Right renal cortex interstitium (tissue), 3 donors: ENCODE measurements around the gene WDR47. TPM values are rescaled to one million over a fixed set of nuclear protein-coding genes. Genes with fewer than 3 reads are reported as not detected.

Experiments
- DNase-seq, 3 donors: peaks; one replicate each; pipeline ENCODE4 v3.0.0-alpha.2; 2013; ENCODE audit warnings: low read depth in 3 of 3, low spot score in 2 of 3
- polyA plus RNA-seq, 3 donors: library from polyadenylated mRNA; unstranded; fragments of 120-200 nt; gene quantifications; one replicate each; pipeline ENCODE4 v1.2.1, GENCODE V29; 2013; ENCODE audit not compliant: insufficient read length in 3 of 3

Gene WDR47
- polyA plus RNA-seq, result 10 to 100 TPM; 14.4 to 15.6 (median 14.9) TPM

DNA sequence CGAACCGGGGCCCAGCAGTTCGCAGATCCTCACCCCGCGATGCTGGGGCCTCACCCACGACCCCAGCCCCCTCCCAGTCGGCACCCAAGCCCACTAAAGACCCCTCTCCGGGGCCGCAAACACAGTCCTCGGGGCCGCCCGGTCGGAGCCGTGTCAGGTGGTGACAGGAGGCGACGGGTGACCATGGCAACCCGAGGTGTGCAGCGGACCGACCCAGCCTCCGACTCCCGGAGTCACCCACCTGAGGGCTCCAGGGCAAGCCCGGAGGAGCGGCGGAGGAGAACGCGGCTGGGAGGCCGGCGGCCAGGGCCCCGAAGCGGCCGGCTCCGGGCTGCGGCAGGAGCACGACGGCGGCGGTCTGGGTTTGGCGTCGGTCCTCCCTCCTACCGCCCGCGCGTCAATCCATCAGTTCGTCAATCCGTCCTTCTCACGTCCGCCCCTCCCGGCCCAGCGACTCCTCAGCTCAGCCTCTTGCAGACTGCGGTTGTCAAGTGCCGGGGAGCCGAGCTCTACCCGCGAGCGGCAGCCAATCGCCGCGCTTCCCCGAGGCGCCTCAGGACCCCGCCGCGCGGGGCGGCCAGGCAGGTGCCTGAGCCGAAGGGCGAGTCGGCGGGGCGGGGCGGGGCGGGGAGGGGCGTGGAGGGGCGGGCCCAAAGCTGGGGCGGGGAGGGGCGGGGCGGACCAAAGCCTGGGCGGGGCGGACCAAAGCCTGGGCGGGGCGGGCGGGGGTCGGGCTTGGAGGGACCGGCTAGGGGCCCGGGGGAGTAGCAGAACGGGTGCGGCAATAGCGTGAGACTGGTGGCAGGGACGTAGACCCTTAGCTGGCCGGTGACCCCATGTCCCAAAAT lies at the start of gene WDR47:
TSS of gene WDR47 (minus strand) at position 482 of the 848 bp plus-strand sequence. CDS start 18,590 bp downstream, outside the sequence.
- peak; percentile 57 to 77 (median 72) for DNase-seq

DNA sequence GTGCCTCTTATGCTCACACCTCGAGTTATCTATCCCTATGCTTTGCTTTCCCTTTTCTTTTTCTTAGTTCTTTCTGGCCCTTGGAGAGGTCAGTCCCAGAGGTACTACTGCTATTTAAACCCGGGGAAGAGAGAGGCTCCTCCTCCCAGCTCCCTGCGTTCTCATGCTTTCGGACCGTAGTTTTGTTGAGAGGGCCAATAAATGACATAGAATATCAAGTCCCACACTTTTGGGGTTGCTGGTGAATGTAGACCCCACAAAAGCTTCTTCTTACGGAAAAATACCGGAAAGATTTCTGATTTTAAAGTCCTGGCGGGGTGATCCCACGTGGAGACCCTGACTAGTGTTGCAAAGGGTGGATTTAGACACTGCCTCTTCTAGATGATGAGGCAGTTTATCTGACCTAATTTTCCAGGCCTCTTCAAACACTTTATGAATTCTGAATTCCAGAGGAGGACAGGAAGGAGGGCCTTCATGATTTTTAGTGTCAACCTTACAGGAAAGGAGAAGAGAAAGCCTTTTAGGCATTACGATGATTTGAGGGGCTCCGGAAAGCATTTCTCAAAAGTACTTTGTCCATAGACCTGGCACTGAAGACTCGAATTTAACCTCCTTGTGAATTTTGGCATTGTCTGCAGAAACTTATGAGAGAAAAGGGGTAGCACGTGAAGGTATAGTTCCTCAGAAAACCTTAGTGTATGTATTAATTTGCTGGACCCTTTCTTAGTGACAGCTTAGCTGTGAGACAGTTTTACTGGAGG lies 49.4 kb upstream of the WDR47 start:
- no peak for DNase-seq

DNA sequence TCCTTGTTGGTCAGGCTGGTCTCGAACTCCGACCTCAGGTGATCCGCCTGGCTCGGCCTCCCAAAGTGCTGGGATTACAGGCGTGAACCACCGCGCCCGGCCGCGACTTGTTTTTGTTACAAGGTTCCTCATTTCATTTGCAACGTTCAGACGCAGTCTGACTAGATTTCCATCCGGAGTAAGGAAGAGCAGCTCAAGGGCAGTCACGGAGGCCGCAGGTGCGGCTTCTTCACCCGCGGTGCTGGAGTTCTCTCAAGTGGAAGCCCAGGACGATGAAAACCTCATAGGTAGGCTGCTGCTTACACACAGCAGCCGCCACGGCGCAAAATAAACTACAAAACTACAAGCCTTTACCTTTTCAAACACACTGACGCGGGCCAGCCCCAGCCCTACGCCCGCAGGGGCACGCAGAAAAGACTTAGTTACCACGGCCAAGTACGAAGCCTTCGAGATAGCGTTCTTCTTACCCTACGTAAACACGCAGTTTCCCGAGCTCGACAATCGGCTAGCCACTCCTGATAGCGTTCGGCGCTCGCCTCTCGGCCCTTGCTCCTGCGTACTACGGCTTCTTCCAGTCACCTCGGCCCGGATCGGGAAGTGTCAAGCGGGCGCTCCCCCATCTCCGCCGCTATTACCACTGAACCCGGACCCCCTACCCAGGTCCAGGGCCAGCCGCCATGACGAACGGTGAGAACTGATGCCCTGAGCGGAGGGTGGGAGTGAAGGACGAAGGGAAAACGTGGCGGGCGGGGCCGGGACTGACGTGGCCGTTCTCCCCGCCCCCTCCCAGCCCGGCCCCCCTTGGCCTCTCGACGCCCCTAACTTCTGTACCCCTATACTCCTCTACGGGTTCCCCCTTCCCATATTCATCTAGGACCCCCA lies 48.5 kb upstream of the WDR47 start, which contains the start of gene TMEM167B:
TSS of gene TMEM167B (plus strand) at position 569 of the 882 bp plus-strand sequence. CDS start at position 678, 109 bp downstream.
- DNase-seq, result peak in 2 of 3 donors; percentile 86 to 92

- DNase-seq, result no peak
Measured at GRCh38 chr1:109089242-109090015, 47.5 kb upstream of the WDR47 start.

DNA sequence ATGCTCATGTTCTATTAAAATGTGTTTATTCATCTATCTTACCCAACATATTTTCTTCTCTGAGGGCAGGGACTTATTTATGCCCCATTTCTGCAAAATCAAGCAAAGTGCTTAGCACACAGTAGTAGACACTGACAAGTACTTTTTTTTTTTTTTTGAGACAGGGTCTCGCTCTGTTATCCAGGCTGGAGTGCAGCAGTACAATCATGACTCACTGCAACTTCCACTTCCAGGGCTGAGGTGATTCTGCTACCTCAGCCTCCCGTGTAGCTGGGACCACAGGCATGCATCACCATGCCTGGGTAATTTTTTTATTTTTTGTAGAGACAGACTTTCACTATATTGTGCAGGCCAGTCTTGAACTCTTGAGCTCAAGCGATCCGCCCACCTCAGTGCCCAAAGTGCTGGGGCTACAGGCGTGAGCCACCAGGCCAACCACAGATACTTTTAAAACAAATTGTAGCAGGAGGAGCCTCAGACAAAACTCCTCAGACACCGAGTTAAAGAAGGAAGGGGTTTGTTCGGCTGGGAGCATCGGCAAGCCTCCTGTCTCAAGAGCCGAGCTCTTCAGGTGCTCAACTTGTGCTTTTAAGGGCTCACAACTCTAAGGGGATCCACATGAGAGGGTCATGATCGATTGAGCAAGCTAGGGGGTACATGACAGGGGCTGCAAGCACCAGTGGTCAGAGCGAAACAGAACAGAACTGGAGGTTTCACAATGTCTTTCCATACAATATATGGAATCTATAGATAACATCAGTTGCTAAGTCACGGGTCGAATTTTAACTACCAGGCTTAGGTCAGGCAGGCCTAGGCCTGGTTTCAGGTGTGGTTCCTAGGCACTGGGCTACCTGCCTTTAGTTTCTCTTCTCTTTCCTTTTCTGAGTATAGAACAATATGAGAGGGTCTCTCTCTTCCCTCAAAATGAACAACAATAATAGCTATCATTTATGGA lies 42.9 kb upstream of the WDR47 start:
- DNase-seq, result no peak

DNA sequence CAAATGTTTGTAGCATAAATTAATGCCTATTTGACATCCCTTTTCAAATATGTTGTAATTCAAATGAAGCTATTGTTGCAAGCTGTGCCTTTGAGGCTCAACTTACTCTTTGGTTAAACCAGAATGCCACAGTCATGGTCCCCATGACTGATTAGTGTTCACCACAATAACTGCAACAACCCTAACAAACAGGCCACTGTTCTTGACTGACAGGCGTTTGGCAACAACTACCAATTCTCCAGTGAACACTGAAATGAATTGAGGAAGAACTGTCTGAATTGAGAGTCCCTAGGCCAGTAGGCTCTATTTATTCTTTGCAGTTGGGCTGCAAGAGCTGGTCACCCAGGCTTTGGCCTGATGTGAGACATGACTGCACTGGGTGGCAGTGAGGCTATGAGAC lies 42.0 kb upstream of the WDR47 start:
- DNase-seq, result no peak

GRCh38 chr1:109083501-109083900 lies 41.6 kb upstream of the WDR47 start:
- DNase-seq, result no peak

DNA sequence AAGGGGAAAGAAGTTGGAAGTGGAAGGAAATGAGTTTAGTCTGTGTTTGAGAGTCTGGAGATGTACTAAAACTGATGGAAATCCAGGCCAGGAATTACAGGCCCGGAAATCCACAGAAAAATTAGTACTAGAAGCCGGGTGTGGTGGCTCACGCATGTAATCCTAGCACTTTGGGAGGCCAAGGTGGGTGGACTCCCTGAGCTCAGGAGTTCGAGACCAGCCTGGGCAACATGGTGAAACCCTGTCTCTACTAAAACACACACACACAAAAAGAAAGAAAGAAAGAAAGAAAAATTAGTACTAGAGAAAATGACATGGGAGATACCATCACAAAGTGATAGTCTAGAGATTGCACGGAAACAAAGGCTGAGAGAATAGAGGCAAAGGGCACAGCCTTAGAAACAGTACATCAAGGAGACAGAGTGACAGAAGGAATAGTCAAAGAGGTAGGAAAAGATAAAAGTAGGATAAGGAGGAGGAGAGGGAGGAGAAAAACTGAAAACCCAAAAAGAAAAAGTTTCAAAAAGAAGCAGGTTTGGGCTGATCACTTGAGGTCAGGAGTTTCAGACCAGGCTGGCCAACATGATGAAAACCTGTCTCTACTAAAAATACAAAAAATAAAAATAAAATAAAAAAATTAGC lies 38.7 kb upstream of the WDR47 start:
- no peak for DNase-seq

DNA sequence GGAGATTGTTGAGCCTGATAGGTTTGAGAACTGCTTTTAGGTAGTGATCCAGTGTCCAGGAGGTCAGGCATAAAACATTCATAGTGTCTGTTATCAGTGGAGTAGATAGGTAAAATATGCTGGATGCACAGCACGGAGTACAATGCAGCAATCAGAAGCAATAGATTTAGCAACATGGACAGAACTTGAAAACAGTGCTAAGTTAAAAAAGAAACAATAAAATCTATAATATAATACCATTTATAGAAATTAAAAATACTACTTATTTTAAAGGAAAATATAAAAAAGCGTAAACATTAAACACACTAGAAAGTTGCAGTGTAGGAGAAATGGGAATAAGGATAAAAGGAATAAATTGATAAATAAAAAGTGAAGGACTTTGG lies 37.3 kb upstream of the WDR47 start:
- DNase-seq, result no peak

GRCh38 chr1:109078317-109078716 lies 36.4 kb upstream of the WDR47 start:
- DNase-seq, result no peak

GRCh38 chr1:109075531-109076490 lies 33.9 kb upstream of the WDR47 start, which contains the start of gene TAF13:
TSS of gene TAF13 (minus strand) at chr1:109076003. CDS start at chr1:109075947, 56 bp downstream.
- DNase-seq, result peak; percentile 84 to 93 (median 90)

GRCh38 chr1:109069294-109069693 lies 27.4 kb upstream of the WDR47 start:
- no peak for DNase-seq

GRCh38 chr1:109067883-109068282 lies 26.0 kb upstream of the WDR47 start:
- DNase-seq, result no peak

DNA sequence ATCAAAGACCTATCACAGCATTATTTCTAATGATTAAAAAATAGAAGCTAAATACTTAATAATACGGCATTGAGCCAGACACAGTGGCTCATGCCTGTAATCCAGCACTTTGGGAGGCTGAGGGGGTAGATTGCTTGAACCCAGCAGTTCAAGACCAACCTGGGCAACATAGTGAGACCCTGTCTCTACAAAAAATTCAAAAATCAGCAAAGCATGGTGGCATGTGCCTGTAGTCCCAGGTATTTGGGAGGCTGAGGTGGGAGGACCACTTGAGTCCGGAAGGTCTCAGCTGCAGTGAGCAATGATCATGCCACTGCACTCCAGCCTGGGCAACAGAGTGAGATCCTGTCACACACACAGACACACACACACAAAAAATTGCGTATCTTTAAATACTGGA lies 23.2 kb upstream of the WDR47 start:
- DNase-seq, result no peak

GRCh38 chr1:109061183-109061582 lies 19.3 kb upstream of the WDR47 start:
- no peak for DNase-seq

DNA sequence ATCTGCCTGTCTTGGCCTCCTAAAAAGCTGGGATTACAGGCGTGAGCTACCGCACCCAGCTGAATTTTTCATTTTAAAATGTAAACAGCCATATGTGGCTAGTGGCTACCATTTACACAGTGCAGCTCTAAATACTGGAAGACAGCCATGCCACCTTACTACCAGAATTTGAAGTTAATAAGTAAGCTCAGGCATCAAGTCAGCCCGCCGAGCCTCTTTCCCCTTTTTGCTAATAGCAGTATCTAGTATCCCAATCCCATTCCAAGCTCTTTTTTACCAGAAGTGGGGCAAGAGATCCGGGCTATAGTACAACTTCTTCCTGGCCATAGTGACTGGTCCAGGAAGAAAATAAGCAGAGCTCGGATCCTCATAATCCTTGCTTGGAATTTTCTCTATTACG lies 18.8 kb upstream of the WDR47 start:
- DNase-seq, result no peak

GRCh38 chr1:109059026-109059425 lies 17.1 kb upstream of the WDR47 start:
- no peak for DNase-seq
